H1 (cell line): Measurements from ENCODE around the gene GID4. TPM values are rescaled to one million over a fixed set of nuclear protein-coding genes. Genes with fewer than 3 reads are reported as not detected.

Experiments
- CEBPB ChIP-seq: IDR thresholded peaks from 2 replicates; pipeline ENCODE4 v1.6.1; 2012; ENCODE audit warnings: low read depth, low read length
- EZH2 ChIP-seq: fragments of 200-600 bp; sonication (generic); IDR thresholded peaks from 2 replicates; pipeline ENCODE4 v1.7.1; 2012; ENCODE audit warnings: low read depth, mild to moderate bottlenecking, moderate library complexity, low read length, inconsistent platforms; ENCODE audit not compliant: severe bottlenecking
- KDM4A ChIP-seq: IDR thresholded peaks from one replicate; pipeline ENCODE4 v1.7.1; 2012; ENCODE audit warnings: low read depth, mild to moderate bottlenecking, moderate library complexity, low read length, inconsistent platforms; ENCODE audit not compliant: severe bottlenecking
- MAX ChIP-seq: IDR thresholded peaks from 2 replicates; pipeline ENCODE4 v1.6.1; 2012; ENCODE audit warnings: inconsistent platforms
- polyA plus RNA-seq, 7 experiments: library from polyadenylated mRNA; depleted of rRNA in 3 of 7; stranded (reverse) in 5 of 7; unstranded in 2 of 7; fragments of >200 nt in 5 of 7; fragments of 200-250 nt in 2 of 7; gene quantifications; 1 replicate in 5 of 7; 2 replicates in 1 of 7; 4 replicates in 1 of 7; pipeline versions ENCODE4 v1.2.1 to v1.2.3, GENCODE V29; 2011 to 2013; ENCODE audit warnings: missing spikeins in 2 of 7, mixed read lengths in 2 of 7
- total RNA-seq: library from RNA; stranded (reverse); fragmentation: NEBNext Ultra II Directional; extraction: Animal tissue kit (Norgen Biotek cat#: 25700); gene quantifications from 2 replicates; pipeline ENCODE4 v1.2.1, GENCODE V29; 2021

The GID4 gene
- total and polyA plus RNA-seq, 2 of the 8 experiments (the other 6 are each of a cell fraction or from before 2014, with no cell fraction given) = 5.6 to 15.0 TPM

GRCh38 chr17:18031955-18032354 is 7.3 kb upstream of the GID4 start (continued):
- TF ChIP-seq KDM4A (no peak), MAX (no peak), CEBPB (no peak), EZH2 (no peak)
